SK-N-SH (cell line): ENCODE results near the gene GSTA4. TPM values are rescaled to one million over a fixed set of nuclear protein-coding genes. Genes with fewer than 3 reads are reported as not detected.

Source experiments
- CTCF ChIA-PET: fragments of 300-600, 350-600 bp; formaldehyde crosslinking; extraction: SDS; loops from one replicate; lab custom pipeline; 2021; lab: Yijun Ruan, JAX
- POLR2A ChIA-PET: fragments of 350-600 bp; sonication (Branson Sonifier 250); formaldehyde crosslinking; extraction: SDS; loops from one replicate; lab custom pipeline; 2020; ENCODE audit warnings: antibody characterized with exemption, inconsistent platforms; lab: Yijun Ruan, JAX
- DNase-seq: peaks from one replicate; pipeline ENCODE4 v3.0.0; 2012
- H2AFZ ChIP-seq: fragments of 200-600 bp; sonication (generic); 2 replicates; pipeline ENCODE4 v1.8.1; 2016; ENCODE audit warnings: antibody characterized with exemption, mild to moderate bottlenecking, low read depth
- H3F3A ChIP-seq: fragments of 200-600 bp; sonication (generic); replicated peaks from 2 replicates; pipeline ENCODE3; 2016; ENCODE audit warnings: antibody characterized with exemption, mild to moderate bottlenecking; ENCODE audit not compliant: insufficient read depth
- H3K27ac ChIP-seq, 2 experiments: fragments of 200-500 bp in 1 of 2; fragments of 200-600 bp in 1 of 2; sonication (Bioruptor generic) in 1 of 2; sonication (generic), shearing (Covaris generic) in 1 of 2; 2 replicates each; pipeline versions ENCODE4 v1.5.1 to v1.6.1; 2014 to 2016; ENCODE audit warnings: low read depth in 2 of 2, inconsistent platforms in 1 of 2, low read length in 1 of 2, mild to moderate bottlenecking in 1 of 2, mixed read lengths in 1 of 2
- H3K27me3 ChIP-seq: fragments of 200-600 bp; sonication (generic), shearing (Covaris generic); 2 replicates; pipeline ENCODE4 v1.6.1; 2016; ENCODE audit warnings: mixed run types; ENCODE audit not compliant: insufficient read depth
- H3K36me3 ChIP-seq, 2 experiments: fragments of 200-500 bp in 1 of 2; fragments of 200-600 bp in 1 of 2; sonication (Bioruptor generic) in 1 of 2; sonication (generic) in 1 of 2; replicated peaks in 1 of 2; 2 replicates each; pipeline versions ENCODE3 to v1.5.1; 2014 to 2016; ENCODE audit warnings: low read length in 1 of 2, mild to moderate bottlenecking in 1 of 2; ENCODE audit not compliant: insufficient read depth in 2 of 2, control insufficient read depth in 1 of 2
- H3K4me1 ChIP-seq, 2 experiments: fragments of 200-500 bp in 1 of 2; fragments of 200-600 bp in 1 of 2; sonication (Bioruptor generic) in 1 of 2; sonication (generic), shearing (Covaris generic) in 1 of 2; 2 replicates each; pipeline versions ENCODE4 v1.5.1 to v1.6.1; 2014 to 2016; ENCODE audit warnings: low read depth in 1 of 2, low read length in 1 of 2, mixed run types in 1 of 2; ENCODE audit not compliant: insufficient read depth in 2 of 2, control insufficient read depth in 1 of 2
- H3K4me2 ChIP-seq: fragments of 200-600 bp; sonication (generic), shearing (Covaris generic); 2 replicates; pipeline ENCODE4 v1.6.1; 2017; ENCODE audit warnings: mixed run types
- H3K4me3 ChIP-seq, 2 experiments: fragments of 200-500 bp in 1 of 2; fragments of 200-600 bp in 1 of 2; sonication (Bioruptor generic) in 1 of 2; sonication (generic), shearing (Covaris generic) in 1 of 2; 2 replicates each; pipeline versions ENCODE4 v1.5.1 to v1.8.1; 2014 to 2016; ENCODE audit warnings: low read depth in 2 of 2, inconsistent platforms in 1 of 2, low read length in 1 of 2, mild to moderate bottlenecking in 1 of 2, mixed read lengths in 1 of 2, moderate library complexity in 1 of 2
- H3K79me2 ChIP-seq: fragments of 200-600 bp; sonication (generic); 2 replicates; pipeline ENCODE4 v1.8.1; 2017; ENCODE audit warnings: mild to moderate bottlenecking; ENCODE audit not compliant: insufficient read depth
- H3K9ac ChIP-seq: fragments of 200-600 bp; sonication (generic); 2 replicates; pipeline ENCODE4 v1.6.1; 2017; ENCODE audit warnings: mixed run types
- H3K9me2 ChIP-seq: fragments of 200-600 bp; sonication (generic); 2 replicates; pipeline ENCODE4 v1.6.1; 2017; ENCODE audit warnings: mixed run types
- H3K9me3 ChIP-seq: fragments of 200-600 bp; sonication (generic); 2 replicates; pipeline ENCODE4 v1.6.1; 2017; ENCODE audit warnings: mixed run types, mild to moderate bottlenecking, moderate library complexity
- H4K20me1 ChIP-seq: fragments of 200-600 bp; sonication (generic); 2 replicates; pipeline ENCODE4 v1.6.1; 2017; ENCODE audit warnings: mild to moderate bottlenecking, mixed run types; ENCODE audit not compliant: insufficient read depth
- CHD2 ChIP-seq: fragments of 150-350 bp; IDR thresholded peaks from 2 replicates; pipeline ENCODE4 v1.6.1; 2018; ENCODE audit warnings: low read length; ENCODE audit not compliant: partially characterized antibody
- EZH2phosphoT487 ChIP-seq: fragments of 200-600 bp; sonication (generic); IDR thresholded peaks from 2 replicates; pipeline ENCODE4 v1.6.1; 2017; ENCODE audit warnings: low read depth, mixed run types, mild to moderate bottlenecking, antibody characterized with exemption, moderate library complexity, borderline replicate concordance
- GABPA ChIP-seq: IDR thresholded peaks from 2 replicates; pipeline ENCODE4 v1.4.0; 2012; ENCODE audit warnings: low read depth, mild to moderate bottlenecking
- GATA2 ChIP-seq: sonication (generic); formaldehyde crosslinking; IDR thresholded peaks from 2 replicates; pipeline ENCODE4 v1.5.0; 2020; ENCODE audit warnings: mild to moderate bottlenecking, missing genetic modification reagents
- IRF3 ChIP-seq: fragments of 150-350 bp; IDR thresholded peaks from 2 replicates; pipeline ENCODE4 v1.6.1; 2016; ENCODE audit warnings: mild to moderate bottlenecking, low read depth, low read length
- MEF2A ChIP-seq: IDR thresholded peaks from 2 replicates; pipeline ENCODE4 v1.4.0; 2012; ENCODE audit warnings: low read depth, borderline replicate concordance
- MXI1 ChIP-seq: IDR thresholded peaks from 2 replicates; pipeline ENCODE4 v1.6.1; 2012; ENCODE audit warnings: mild to moderate bottlenecking, low read depth, low read length, improper control_type of control experiment
- NFIC ChIP-seq: IDR thresholded peaks from 2 replicates; pipeline ENCODE4 v1.4.0; 2012; ENCODE audit warnings: borderline replicate concordance
- PBX3 ChIP-seq: IDR thresholded peaks from 2 replicates; pipeline ENCODE4; 2012
- POLR2AphosphoS5 ChIP-seq: IDR thresholded peaks from 2 replicates; pipeline ENCODE4 v1.6.1; 2012; ENCODE audit warnings: low read depth, low read length
- RAD21 ChIP-seq: IDR thresholded peaks from 2 replicates; pipeline ENCODE4 v1.6.1; 2012; ENCODE audit warnings: mild to moderate bottlenecking, low read length
- RCOR1 ChIP-seq: fragments of 150-350 bp; IDR thresholded peaks from 2 replicates; pipeline ENCODE4 v1.6.1; 2017; ENCODE audit warnings: antibody characterized with exemption, low read length
- RXRA ChIP-seq: IDR thresholded peaks from 2 replicates; pipeline ENCODE4 v1.4.0; 2012; ENCODE audit warnings: low read depth, mild to moderate bottlenecking, borderline replicate concordance
- SIN3A ChIP-seq: IDR thresholded peaks from 2 replicates; pipeline ENCODE4 v1.6.1; 2012; ENCODE audit warnings: low read depth, mild to moderate bottlenecking, low read length, moderate library complexity, borderline replicate concordance
- SMC3 ChIP-seq: IDR thresholded peaks from 2 replicates; pipeline ENCODE4 v1.6.1; 2012; ENCODE audit warnings: low read depth, low read length, improper control_type of control experiment
- TAF1 ChIP-seq: IDR thresholded peaks from 2 replicates; pipeline ENCODE4 v1.6.1; 2012; ENCODE audit warnings: low read depth, mild to moderate bottlenecking, low read length, moderate library complexity, borderline replicate concordance
- TEAD4 ChIP-seq: IDR thresholded peaks from 2 replicates; pipeline ENCODE4 v1.4.0; 2012; ENCODE audit warnings: mild to moderate bottlenecking, borderline replicate concordance; ENCODE audit not compliant: insufficient read depth
- USF1 ChIP-seq: IDR thresholded peaks from 2 replicates; pipeline ENCODE4 v1.4.0; 2012; ENCODE audit warnings: low read depth, borderline replicate concordance
- USF2 ChIP-seq: fragments of 150-350 bp; IDR thresholded peaks from 2 replicates; pipeline ENCODE4 v1.6.1; 2017; ENCODE audit warnings: antibody characterized with exemption, low read length, low read depth, borderline replicate concordance
- YY1 ChIP-seq: IDR thresholded peaks from 2 replicates; pipeline ENCODE4 v1.4.0; 2012; ENCODE audit warnings: low read depth, mild to moderate bottlenecking
- ZBTB33 ChIP-seq: IDR thresholded peaks from 2 replicates; pipeline ENCODE4 v1.4.0; 2012; ENCODE audit warnings: low read depth, borderline replicate concordance
- WGBS: methylation state at CpG from one replicate; pipeline ENCODE4 v1.1.6; 2017; ENCODE audit warnings: low lambda C conversion rate; 5-methylcytosine and 5-hydroxymethylcytosine counted together
- polyA plus RNA-seq, 3 experiments: library from polyadenylated mRNA; depleted of rRNA; stranded (reverse); fragments of >200 nt; gene quantifications; 2 replicates each; pipeline ENCODE4 v1.2.3, GENCODE V29; 2012

GSTA4 gene
- polyA plus RNA-seq, 1 of the 3 experiments (the other 2 are of a cell fraction), result 28.3 TPM

GRCh38 chr6:52976149-52976548 is 18.9 kb downstream of the GSTA4 start (continued):
- TF ChIP-seq USF2 (no peak), RAD21 (no peak), SIN3A (no peak), TEAD4 (no peak)

GRCh38 chr6:52975580-52975979 is 19.5 kb downstream of the GSTA4 start:
- no peaks in the 10 kb centered on the region for H3K9me3 ChIP-seq
- CTCF ChIA-PET, result interaction anchor here (1.0 kb wide), 1 partner anchor 19 kb away, joined by 3 read pairs; no protein-coding TSS in a partner anchor
- H3K36me3 ChIP-seq, result no peaks in the 10 kb centered on the region
- POLR2A ChIA-PET, result no interaction called here
- H4K20me1 ChIP-seq, result no peaks in the 10 kb centered on the region
- WGBS, result 87% methylated on average over 2 of the region's 2 CpGs
- TF ChIP-seq YY1 (no peak), POLR2AphosphoS5 (no peak), RAD21 (no peak)
- no peaks in the 10 kb centered on the region for H3F3A ChIP-seq
- H3K79me2 ChIP-seq, result no peaks in the 10 kb centered on the region
- H3K27ac ChIP-seq, result no peak overlapping the region
- H3K4me3 ChIP-seq, result no peak overlapping the region
- H3K4me2 ChIP-seq, result no peak overlapping the region
- no peak for DNase-seq
- H3K4me1 ChIP-seq, result no peaks in the 10 kb centered on the region
- H3K27me3 ChIP-seq, result no peaks in the 10 kb centered on the region
- no peak overlapping the region for H3K9ac ChIP-seq
- no peaks in the 10 kb centered on the region for H3K9me2 ChIP-seq
- H2AFZ ChIP-seq, result no peak overlapping the region

- no peaks in the 10 kb centered on the region for H3K36me3 ChIP-seq
- no peaks in the 10 kb centered on the region for H3K27me3 ChIP-seq
- no peak overlapping the region for H3K9ac ChIP-seq
- H3K9me2 ChIP-seq, result no peaks in the 10 kb centered on the region
- H3K4me1 ChIP-seq, result no peaks in the 10 kb centered on the region
- no peaks in the 10 kb centered on the region for H3K79me2 ChIP-seq
- ChIA-PET POLR2A (no interaction called here), CTCF (no interaction called here)
- H4K20me1 ChIP-seq, result no peaks in the 10 kb centered on the region
- H2AFZ ChIP-seq, result no peak overlapping the region
- no peak overlapping the region for H3K4me2 ChIP-seq
- no peak overlapping the region for H3K27ac ChIP-seq
- H3F3A ChIP-seq, result no peaks in the 10 kb centered on the region
- no peaks in the 10 kb centered on the region for H3K9me3 ChIP-seq
- H3K4me3 ChIP-seq, result no peak overlapping the region
- DNase-seq, result no peak
- no peak for TF ChIP-seq GATA2
- no peak for TF ChIP-seq NFIC
- TF ChIP-seq USF1, result no peak
- TF ChIP-seq PBX3, result no peak
- TF ChIP-seq RCOR1, result no peak
- TF ChIP-seq RXRA, result no peak
- TF ChIP-seq CHD2, result no peak
- no peak for TF ChIP-seq YY1
- no peak for TF ChIP-seq IRF3
- no peak for TF ChIP-seq EZH2phosphoT487
- TF ChIP-seq POLR2AphosphoS5, result no peak
- TF ChIP-seq SIN3A, result no peak
- TF ChIP-seq ZBTB33, result no peak
- no peak for TF ChIP-seq MEF2A
- TF ChIP-seq MXI1, result no peak
- TF ChIP-seq GABPA, result no peak
- TF ChIP-seq SMC3, result no peak
- TF ChIP-seq TAF1, result no peak
- TF ChIP-seq TEAD4, result no peak
Observed at GRCh38 chr6:52972989-52973388, 22.1 kb downstream of the GSTA4 start.
